Skeletal muscle tissue (tissue), 4 donors: ENCODE results near the gene UBE2D2. TPM values are rescaled to one million over a fixed set of nuclear protein-coding genes. Genes with fewer than 3 reads are reported as not detected.

ENCODE experiments used
- H3K27ac ChIP-seq: one replicate; pipeline ENCODE4 v1.7.0; 2013; ENCODE audit warnings: mild to moderate bottlenecking, low read depth, low read length, inconsistent platforms
- H3K27me3 ChIP-seq, 3 donors: one replicate each; pipeline ENCODE4 v1.7.0; 2013; ENCODE audit warnings: low read length in 3 of 3; ENCODE audit not compliant: control insufficient read depth in 3 of 3, insufficient read depth in 3 of 3
- H3K36me3 ChIP-seq, 3 donors: one replicate each; pipeline ENCODE4 v1.7.0; 2013; ENCODE audit warnings: low read length in 3 of 3; ENCODE audit not compliant: control insufficient read depth in 3 of 3, insufficient read depth in 3 of 3
- H3K4me1 ChIP-seq, 3 donors: one replicate each; pipeline ENCODE4 v1.7.0; 2013; ENCODE audit warnings: low read length in 3 of 3, mild to moderate bottlenecking in 3 of 3; ENCODE audit not compliant: control insufficient read depth in 3 of 3, insufficient read depth in 3 of 3
- H3K4me3 ChIP-seq, 3 donors: one replicate each; pipeline ENCODE4 v1.7.0; 2013; ENCODE audit warnings: low read length in 3 of 3
- H3K9ac ChIP-seq, 3 donors: one replicate each; pipeline ENCODE4 v1.7.0; 2013; ENCODE audit warnings: low read length in 3 of 3, mild to moderate bottlenecking in 3 of 3, moderate library complexity in 2 of 3, low read depth in 1 of 3
- H3K9me3 ChIP-seq, 3 donors: one replicate each; pipeline ENCODE4 v1.7.0; 2013; ENCODE audit warnings: low read length in 3 of 3; ENCODE audit not compliant: control insufficient read depth in 3 of 3
- total RNA-seq: library from RNA; depleted of rRNA; stranded (reverse); fragments of >200 nt; gene quantifications from one replicate; pipeline ENCODE4 v1.2.3, GENCODE V29; 2014
- donor health status: Osteomylitis.

UBE2D2 gene
- total RNA-seq, 1 donor from 2014 or later = 81.9 TPM

DNA sequence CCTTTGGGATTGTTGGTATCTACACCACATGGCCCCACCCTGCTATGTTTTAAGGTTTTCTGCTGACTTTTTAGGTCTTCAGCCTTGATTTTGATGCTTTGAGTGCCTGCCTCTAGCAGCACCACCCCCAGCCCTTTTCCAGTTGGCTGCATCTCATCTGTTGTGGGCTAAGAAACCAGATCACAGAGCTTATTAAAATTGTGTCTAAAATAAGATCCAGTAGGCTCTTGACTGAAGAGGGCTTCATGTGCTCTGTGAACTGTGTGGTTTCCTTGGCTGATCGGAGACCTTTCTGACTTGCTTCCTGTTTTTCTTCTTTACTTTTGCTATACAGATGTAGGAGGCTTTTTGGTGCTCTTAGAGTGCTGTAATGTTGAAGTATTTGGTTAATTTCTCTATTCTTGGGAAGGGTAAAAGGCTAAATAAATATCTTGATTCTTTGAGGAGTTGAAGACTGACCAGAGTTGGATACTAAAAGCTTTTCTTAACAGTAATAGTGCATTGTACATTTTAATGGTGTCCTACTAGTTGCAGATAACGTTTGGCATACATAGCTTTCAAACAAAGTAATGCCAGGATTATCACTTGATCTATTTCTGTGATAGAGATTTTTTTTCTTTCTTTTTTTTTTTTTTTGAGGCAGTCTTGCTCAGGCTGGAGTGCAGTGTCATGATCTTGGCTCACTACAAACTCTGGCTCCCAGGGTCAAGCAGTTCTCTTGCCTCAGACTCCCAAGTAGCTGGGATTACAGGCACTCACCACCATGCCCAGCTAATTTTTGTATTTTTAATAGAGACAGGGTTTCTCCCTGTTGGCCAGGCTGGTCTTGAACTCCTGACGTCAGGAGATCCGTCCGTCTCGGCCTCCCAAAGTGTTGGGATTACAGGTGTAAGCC lies 4.5 kb downstream of the UBE2D2 start:
- Histone ChIP-seq H3K27me3 (no peaks in the 10 kb centered on the region), H3K27ac (peak overlapping the region; percentile 33), H3K9ac (peak overlapping the region; percentile 20 to 71 (median 52)), H3K4me3 (peak overlapping the region; percentile 0 to 59 (median 36)), H3K9me3 (no peaks in the 10 kb centered on the region), H3K4me1 (peaks cover 34 to 43% (median 41%) of the 10 kb centered on the region in 3 donors), H3K36me3 (peaks cover 0 to 12% (median 0%) of the 10 kb centered on the region in 3 donors)

DNA sequence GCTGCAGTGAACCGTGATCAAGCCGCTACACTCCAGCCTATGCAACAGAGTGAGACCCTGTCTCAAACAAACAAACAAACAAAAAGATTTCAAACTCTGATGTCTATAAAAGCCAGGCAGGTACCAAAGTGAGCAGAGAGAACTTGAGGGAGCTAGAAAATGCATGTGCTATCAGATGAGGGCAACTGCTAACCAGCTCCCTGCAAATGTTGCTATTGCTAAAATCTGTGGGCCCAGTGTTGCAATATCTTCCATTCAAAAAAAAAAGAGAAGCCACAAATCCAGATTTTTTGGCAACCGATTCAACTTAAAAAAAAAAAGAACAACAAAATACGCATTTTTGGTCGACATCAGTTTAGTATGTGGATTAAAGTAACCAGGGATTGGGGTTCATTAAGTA lies 5.5 kb downstream of the UBE2D2 start:
- H3K9ac ChIP-seq = no peak overlapping the region
- no peaks in the 10 kb centered on the region for H3K9me3 ChIP-seq
- H3K36me3 ChIP-seq = peaks cover 0 to 12% (median 0%) of the 10 kb centered on the region in 3 donors
- H3K27me3 ChIP-seq = no peaks in the 10 kb centered on the region
- no peak overlapping the region for H3K27ac ChIP-seq
- H3K4me1 ChIP-seq = peaks cover 32 to 43% (median 40%) of the 10 kb centered on the region in 3 donors
- no peak overlapping the region for H3K4me3 ChIP-seq

DNA sequence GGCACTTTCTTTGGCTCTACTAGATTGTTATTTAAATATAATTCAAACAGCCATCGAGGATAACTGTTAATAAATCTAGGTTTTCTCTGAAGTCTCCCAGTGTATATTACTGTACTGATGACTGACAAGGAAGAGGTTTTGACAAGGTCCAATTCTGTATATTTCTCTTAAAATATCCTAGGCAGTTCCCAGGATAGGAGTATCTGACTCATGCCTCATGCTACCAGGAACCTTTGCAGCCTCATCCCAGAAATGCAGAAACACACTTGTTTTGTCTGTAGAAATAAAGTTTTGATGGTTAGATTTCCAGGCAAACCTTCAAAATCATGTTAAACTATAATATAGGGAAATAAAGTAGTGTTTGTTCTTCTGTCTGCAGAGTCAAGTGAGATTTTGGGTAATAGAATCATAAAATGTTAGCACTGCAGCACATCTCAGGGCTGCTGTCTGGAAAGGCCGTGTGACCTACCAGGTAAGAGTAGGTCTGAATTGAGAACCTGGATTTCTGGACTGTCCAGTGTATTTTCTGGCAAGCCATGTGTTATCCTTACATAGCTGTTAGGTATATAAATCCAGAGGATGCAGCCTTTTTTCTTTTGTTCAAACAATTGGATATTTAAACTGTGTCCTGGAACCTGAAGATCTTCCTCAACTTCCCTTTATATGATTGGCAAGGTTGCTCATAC lies 8.3 kb downstream of the UBE2D2 start:
- H3K4me1 ChIP-seq = peaks cover 20 to 32% (median 31%) of the 10 kb centered on the region in 3 donors
- peaks cover 0 to 7% (median 0%) of the 10 kb centered on the region in 3 donors for H3K36me3 ChIP-seq
- H3K27ac ChIP-seq = no peak overlapping the region

DNA sequence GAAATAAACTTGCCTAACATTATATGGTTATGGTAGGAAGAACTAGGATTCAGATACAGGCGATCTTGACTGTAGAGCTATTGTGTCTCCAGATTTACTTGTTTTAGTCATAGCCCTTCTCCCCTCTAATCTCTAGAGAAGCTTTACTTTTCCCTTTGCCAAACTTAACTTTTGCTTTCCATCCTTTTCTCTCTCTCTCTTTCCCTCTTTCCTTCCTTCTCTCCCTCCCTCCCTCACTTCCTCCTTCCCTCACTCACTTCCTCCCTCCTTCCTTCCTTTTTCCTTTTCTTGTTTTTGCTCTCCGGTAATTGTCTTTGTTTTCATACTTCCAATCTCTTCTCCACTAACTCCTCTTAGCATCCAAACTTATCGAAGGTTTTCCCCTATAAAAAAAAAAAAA lies 10.4 kb downstream of the UBE2D2 start:
- H3K27me3 ChIP-seq = no peaks in the 10 kb centered on the region
- no peak overlapping the region for H3K4me3 ChIP-seq
- peaks cover 17 to 25% (median 22%) of the 10 kb centered on the region in 3 donors for H3K4me1 ChIP-seq
- H3K9ac ChIP-seq = no peak overlapping the region
- no peaks in the 10 kb centered on the region for H3K9me3 ChIP-seq
- H3K36me3 ChIP-seq = peaks cover 0 to 7% (median 0%) of the 10 kb centered on the region in 3 donors
- H3K27ac ChIP-seq = no peak overlapping the region

More for the DNA sequence above, 8.3 kb downstream of the UBE2D2 start:
- Histone ChIP-seq H3K9me3 (no peaks in the 10 kb centered on the region), H3K4me3 (no peak overlapping the region), H3K27me3 (no peaks in the 10 kb centered on the region), H3K9ac (no peak overlapping the region)

DNA sequence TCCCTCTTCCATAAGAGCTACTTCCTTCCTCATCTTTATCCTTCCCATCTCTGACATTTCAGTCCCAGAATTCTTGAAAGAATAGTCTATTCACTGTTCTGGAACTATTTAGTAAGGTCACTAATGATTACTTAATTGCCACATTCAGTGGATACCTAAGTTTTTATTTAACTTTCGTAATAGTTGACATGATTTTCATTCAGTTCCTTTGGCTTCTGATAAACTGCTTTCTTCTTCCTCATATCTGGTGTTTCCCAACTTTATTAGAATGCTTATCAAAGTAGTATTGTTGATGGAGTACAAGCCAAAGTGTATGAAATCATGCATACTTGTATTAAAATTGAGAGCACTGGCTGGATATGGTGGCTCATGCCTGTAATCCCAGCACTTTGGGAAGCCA lies 10.8 kb downstream of the UBE2D2 start:
- Histone ChIP-seq H3K36me3 (peaks cover 0 to 7% (median 0%) of the 10 kb centered on the region in 3 donors), H3K9me3 (no peaks in the 10 kb centered on the region), H3K27me3 (no peaks in the 10 kb centered on the region), H3K4me1 (peaks cover 17 to 25% (median 21%) of the 10 kb centered on the region in 3 donors), H3K27ac (no peak overlapping the region), H3K4me3 (no peak overlapping the region), H3K9ac (no peak overlapping the region)

DNA sequence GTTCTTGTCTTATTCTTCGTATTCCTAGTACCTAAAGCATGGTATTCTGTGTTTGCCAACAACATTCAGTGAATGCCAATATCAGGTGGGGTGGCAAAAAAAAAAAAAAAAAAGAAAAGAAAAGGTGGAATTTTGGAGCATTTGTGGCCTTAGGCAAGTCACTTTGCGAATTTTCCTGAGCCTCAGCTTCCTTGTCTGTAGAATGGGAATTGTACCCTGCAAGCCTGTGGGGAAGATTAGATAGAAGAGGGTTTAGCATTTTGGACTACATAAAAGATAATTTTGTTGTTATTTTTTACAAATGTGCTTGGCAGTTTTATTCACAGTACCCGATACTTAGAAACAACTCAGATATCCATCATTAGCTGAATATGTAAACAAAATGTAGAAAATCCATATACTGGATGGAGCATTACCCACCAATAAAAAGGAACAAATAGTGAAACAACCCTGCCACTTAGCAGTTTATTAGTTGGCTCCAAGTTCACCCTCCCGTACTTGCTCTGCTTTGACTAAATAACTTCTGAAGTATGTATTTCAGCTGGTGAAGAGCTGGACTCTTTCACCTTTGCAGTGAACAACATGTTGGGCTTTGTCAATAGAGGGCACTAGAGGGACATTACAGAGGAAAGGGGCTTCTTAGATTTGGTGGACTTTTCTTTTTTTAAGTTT lies 13.6 kb downstream of the UBE2D2 start:
- H3K27ac ChIP-seq = no peak overlapping the region
- no peaks in the 10 kb centered on the region for H3K27me3 ChIP-seq
- no peaks in the 10 kb centered on the region for H3K9me3 ChIP-seq
- no peak overlapping the region for H3K9ac ChIP-seq
- no peak overlapping the region for H3K4me3 ChIP-seq
- H3K36me3 ChIP-seq = peaks cover 0 to 4% (median 0%) of the 10 kb centered on the region in 3 donors
- H3K4me1 ChIP-seq = peaks cover 30% of the 10 kb centered on the region in 3 donors

DNA sequence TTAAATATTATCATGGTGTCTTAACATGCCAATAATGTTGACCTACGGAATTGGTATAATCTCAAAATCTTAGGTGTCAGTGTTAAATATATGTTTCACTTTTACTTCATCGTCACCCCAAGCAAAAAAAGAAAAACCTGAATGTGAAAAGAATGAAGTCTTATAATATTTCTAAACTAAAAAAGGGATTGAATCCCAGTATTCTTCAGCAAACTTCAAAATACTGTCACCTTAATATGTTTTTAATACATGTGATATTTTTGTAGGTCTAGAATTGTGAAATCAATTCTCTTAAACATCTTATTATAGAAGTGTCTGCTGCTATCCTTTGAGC lies 14.1 kb downstream of the UBE2D2 start:
- Histone ChIP-seq H3K9ac (no peak overlapping the region), H3K27me3 (no peaks in the 10 kb centered on the region), H3K9me3 (no peaks in the 10 kb centered on the region), H3K27ac (no peak overlapping the region), H3K36me3 (no peaks in the 10 kb centered on the region), H3K4me3 (no peak overlapping the region), H3K4me1 (peaks cover 30% of the 10 kb centered on the region in 3 donors)

DNA sequence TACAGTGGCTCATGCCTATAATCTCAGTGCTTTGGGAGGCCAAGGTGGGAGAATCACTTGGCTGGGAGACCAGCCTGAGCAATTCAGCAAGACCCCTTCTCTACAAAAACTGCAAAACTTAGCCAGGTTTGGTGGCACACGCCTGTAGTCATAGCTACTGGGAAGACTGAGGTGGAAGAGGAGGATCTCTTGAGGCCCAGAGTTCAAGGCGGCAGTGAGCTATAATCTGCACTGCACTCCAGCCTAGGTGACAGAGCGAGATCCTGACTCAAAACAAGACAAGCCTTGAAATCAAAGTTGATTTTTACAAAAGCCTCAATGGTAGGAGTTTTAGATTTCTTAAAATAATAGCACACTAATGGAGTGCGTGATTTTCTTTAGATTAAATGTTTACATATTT lies 14.6 kb downstream of the UBE2D2 start:
- Histone ChIP-seq H3K27me3 (no peaks in the 10 kb centered on the region), H3K9ac (peak overlapping the region in 1 of 3 donors; percentile 8), H3K36me3 (no peaks in the 10 kb centered on the region), H3K4me3 (no peak overlapping the region), H3K9me3 (no peaks in the 10 kb centered on the region), H3K4me1 (peaks cover 30% of the 10 kb centered on the region in 3 donors), H3K27ac (peak overlapping the region; percentile 11)

DNA sequence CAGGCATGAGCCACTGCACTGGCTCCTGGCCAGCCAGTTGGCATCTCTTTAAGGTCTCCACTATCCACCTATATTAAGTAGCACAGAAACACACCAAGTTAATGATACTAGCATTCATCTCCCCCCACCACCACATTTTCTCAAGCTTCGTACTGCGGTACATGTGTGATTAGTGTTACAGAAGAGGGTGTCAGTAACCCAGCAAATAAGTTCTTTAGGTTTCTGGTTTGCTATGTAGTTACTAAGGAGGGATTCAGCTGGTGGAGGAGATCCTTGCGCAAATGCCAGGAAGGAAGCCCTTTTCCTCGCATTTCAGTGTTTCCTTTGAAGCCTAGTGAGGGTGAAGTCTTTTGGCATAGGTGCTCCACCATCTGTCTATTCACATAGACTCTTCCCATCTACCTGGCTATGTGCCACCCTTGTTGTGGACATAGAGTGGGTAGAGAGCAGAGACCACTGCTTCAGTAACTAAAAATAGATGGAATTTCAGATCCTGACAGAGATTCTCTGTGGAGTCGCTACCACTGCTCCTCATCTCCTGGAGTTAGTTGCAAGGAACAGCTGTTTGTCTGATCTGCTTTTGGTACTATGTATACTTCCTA lies 16.7 kb downstream of the UBE2D2 start:
- H3K27me3 ChIP-seq = no peaks in the 10 kb centered on the region
- no peak overlapping the region for H3K4me3 ChIP-seq
- peaks cover 24 to 32% (median 25%) of the 10 kb centered on the region in 3 donors for H3K4me1 ChIP-seq
- H3K9ac ChIP-seq = peak overlapping the region in 2 of 3 donors; percentile 36 to 41
- no peaks in the 10 kb centered on the region for H3K9me3 ChIP-seq
- peak overlapping the region; percentile 3 for H3K27ac ChIP-seq
- H3K36me3 ChIP-seq = peaks cover 0 to 3% (median 0%) of the 10 kb centered on the region in 3 donors
